Tibial nerve (tissue), 4 donors: ENCODE data around the gene RNF144B. TPM values are rescaled to one million over a fixed set of nuclear protein-coding genes. Genes with fewer than 3 reads are reported as not detected.
A peak's percentile ranks its signal among the peaks of the same experiment; 100 is the strongest.
"Not testable (repeated sequence)": the region's sequence is repeated elsewhere in the genome, so short reads cannot be mapped to it uniquely, and the experiment has no call there.

Source experiments
- DNase-seq, 2 donors: peaks; one replicate each; pipeline ENCODE4 v3.0.0-alpha.2; 2019; ENCODE audit warnings: low spot score in 2 of 2
- H3K27ac ChIP-seq, 4 donors: fragments of 200-600 bp; sonication (generic) in 3 of 4; one replicate each; pipeline ENCODE4 v1.5.1; 2017 to 2019; ENCODE audit warnings: mild to moderate bottlenecking in 1 of 4
- H3K27me3 ChIP-seq, 2 donors: fragments of 200-600 bp; sonication (generic) in 1 of 2; one replicate each; pipeline versions ENCODE4 v1.5.1 to v1.6.0; 2017 to 2019
- H3K36me3 ChIP-seq, 3 donors: fragments of 200-600 bp; sonication (generic); one replicate each; pipeline ENCODE4 v1.5.1; 2018 to 2019
- H3K4me1 ChIP-seq, 4 donors: fragments of 200-600 bp; sonication (generic) in 3 of 4; one replicate each; pipeline ENCODE4 v1.5.1; 2017 to 2019
- H3K4me3 ChIP-seq, 4 donors: fragments of 200-600 bp; sonication (generic) in 3 of 4; one replicate each; pipeline ENCODE4 v1.5.1; 2017 to 2019; ENCODE audit warnings: mild to moderate bottlenecking in 1 of 4, moderate library complexity in 1 of 4
- H3K9me3 ChIP-seq, 4 donors: fragments of 200-600 bp; sonication (generic) in 3 of 4; one replicate each; pipeline ENCODE4 v1.5.1; 2017 to 2019
- CTCF ChIP-seq, 5 experiments: fragments of 200-600 bp in 3 of 5; fragments of 450-650 bp in 2 of 5; sonication (generic) in 3 of 5; IDR thresholded peaks; one replicate each; pipeline ENCODE4 v1.5.1; 2016 to 2019; ENCODE audit warnings: antibody characterized with exemption in 5 of 5, mild to moderate bottlenecking in 3 of 5, moderate library complexity in 2 of 5
- EP300 ChIP-seq, 2 donors: sonication (generic); formaldehyde crosslinking; IDR thresholded peaks; one replicate each; pipeline ENCODE4 v1.6.1; 2017; ENCODE audit warnings: antibody characterized with exemption in 2 of 2, mild to moderate bottlenecking in 1 of 2
- POLR2A ChIP-seq, 2 donors: fragments of 450-650 bp; IDR thresholded peaks; one replicate each; pipeline ENCODE4 v1.6.1; 2017; ENCODE audit warnings: antibody characterized with exemption in 2 of 2, mild to moderate bottlenecking in 2 of 2, moderate library complexity in 2 of 2
- WGBS, 2 donors: methylation state at CpG; one replicate each; pipeline ENCODE4 v1.1.5; 2018; 5-methylcytosine and 5-hydroxymethylcytosine counted together
- total RNA-seq, 4 donors: library from RNA; depleted of rRNA; stranded (reverse); fragments of >200 nt; gene quantifications; one replicate each; pipeline ENCODE4 v1.1.0, GENCODE V29; 2016

RNF144B gene
- total RNA-seq, 4 donors from 2014 or later: 6.5 to 15.5 (median 13.6) TPM

DNA sequence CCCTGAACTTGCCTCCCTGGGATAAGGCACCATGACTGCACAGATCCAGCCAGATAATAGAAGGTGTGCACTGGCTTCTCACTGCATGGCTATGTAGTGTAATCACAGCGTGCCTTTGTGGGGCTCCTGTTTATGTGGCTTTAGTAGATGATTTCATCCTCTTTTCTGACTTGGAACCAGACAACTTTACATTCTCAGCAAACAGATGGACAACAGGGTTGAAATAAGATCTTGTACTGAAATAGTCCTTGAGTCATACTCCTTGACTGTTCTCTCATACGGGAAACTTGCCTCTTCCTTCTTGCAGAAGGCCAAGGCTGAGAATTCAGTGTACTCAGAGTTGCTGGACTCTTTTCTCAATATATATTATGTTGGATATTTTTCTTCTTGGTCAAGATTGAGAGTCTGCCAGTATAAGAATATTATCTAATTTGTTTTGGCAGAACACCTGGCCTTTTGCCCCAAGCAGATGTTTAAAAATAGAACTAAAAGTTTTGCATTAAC lies 25.0 kb upstream of the RNF144B start:
- peak overlapping the region in 1 of 4 donors; percentile 5 for H3K27ac ChIP-seq
- WGBS, 2 donors: 41 to 43% methylated on average over 2 of the region's 2 CpGs

DNA sequence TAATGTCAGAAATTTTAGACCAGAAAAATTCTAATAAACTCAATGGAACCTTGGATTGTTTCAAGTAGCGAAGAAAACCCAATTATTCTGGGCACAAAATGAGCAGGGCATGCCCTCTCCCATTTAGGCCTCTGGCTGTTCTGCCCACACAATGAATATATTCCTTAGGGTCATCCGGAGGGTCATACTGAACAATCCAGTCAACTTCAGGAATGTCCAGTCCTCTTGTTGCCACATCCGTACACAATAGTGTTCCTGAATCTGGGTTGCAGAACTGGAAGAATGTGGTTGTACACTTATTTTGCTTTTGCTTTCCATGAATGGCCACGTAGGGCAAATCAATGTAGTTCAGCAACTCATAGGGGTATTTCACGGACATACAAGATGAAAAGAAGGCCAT lies 23.4 kb upstream of the RNF144B start:
- TF ChIP-seq EP300 (IDR thresholded peaks at IDR 0.05): no peak
- no peak for TF ChIP-seq POLR2A (IDR thresholded peaks at IDR 0.05)
- TF ChIP-seq CTCF (IDR thresholded peaks at IDR 0.05): no peak
- Histone ChIP-seq H3K36me3 (no peaks in the 10 kb centered on the region), H3K27ac (no peak overlapping the region), H3K9me3 (no peaks in the 10 kb centered on the region), H3K27me3 (no peaks in the 10 kb centered on the region), H3K4me1 (peaks cover 0 to 12% (median 0%) of the 10 kb centered on the region in 4 donors), H3K4me3 (no peak overlapping the region)
- 47 to 61% methylated on average over 5 of the region's 5 CpGs for WGBS, 2 donors
- DNase-seq: no peak

More for the DNA sequence above, 25.0 kb upstream of the RNF144B start:
- TF ChIP-seq CTCF (IDR thresholded peaks at IDR 0.05) (no peak), EP300 (IDR thresholded peaks at IDR 0.05) (peak in 1 of 2 donors; percentile 27), POLR2A (IDR thresholded peaks at IDR 0.05) (no peak)
- DNase-seq: no peak
- H3K27me3 ChIP-seq: no peaks in the 10 kb centered on the region
- no peaks in the 10 kb centered on the region for H3K36me3 ChIP-seq
- H3K4me3 ChIP-seq: no peak overlapping the region
- H3K9me3 ChIP-seq: no peaks in the 10 kb centered on the region
- H3K4me1 ChIP-seq: peaks cover 0 to 12% (median 0%) of the 10 kb centered on the region in 4 donors

DNA sequence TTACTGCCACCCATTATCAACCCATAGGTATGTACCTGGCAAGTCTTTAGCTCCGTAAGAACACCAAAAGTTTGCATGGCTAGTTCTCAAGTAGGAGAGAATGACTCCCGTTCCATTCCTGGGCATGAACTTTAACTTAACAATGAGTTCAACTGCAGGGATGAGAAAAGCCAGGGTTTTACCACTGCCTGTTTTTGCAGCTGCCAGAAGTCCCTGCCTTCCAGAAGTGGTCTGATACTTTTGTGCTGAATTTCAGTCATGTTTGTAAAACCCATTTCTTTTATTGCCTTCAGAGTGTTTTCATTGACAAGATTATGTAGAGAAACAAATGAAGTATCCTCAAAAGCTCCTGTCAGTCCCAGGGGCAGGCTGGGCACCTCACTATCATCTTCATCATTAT lies 22.6 kb upstream of the RNF144B start:
- not testable (repeated sequence) for DNase-seq, H3K27me3 ChIP-seq, H3K36me3 ChIP-seq, H3K4me3 ChIP-seq, H3K9me3 ChIP-seq, H3K27ac ChIP-seq
- 86 to 92% methylated on average over 2 of the region's 2 CpGs for WGBS, 2 donors
- H3K4me1 ChIP-seq: peaks cover 0 to 12% (median 0%) of the 10 kb centered on the region in 4 donors

GRCh38 chr6:18367371-18367770 lies 19.8 kb upstream of the RNF144B start:
- whole genome bisulfite sequencing, 2 donors: 90 to 91% methylated on average over 11 of the region's 11 CpGs
- TF ChIP-seq POLR2A (IDR thresholded peaks at IDR 0.05): no peak
- TF ChIP-seq CTCF (IDR thresholded peaks at IDR 0.05): no peak
- TF ChIP-seq EP300 (IDR thresholded peaks at IDR 0.05): no peak
- DNase-seq: no peak
- Histone ChIP-seq H3K27me3 (no peaks in the 10 kb centered on the region), H3K4me3 (no peak overlapping the region), H3K36me3 (no peaks in the 10 kb centered on the region), H3K9me3 (no peaks in the 10 kb centered on the region), H3K27ac (no peak overlapping the region), H3K4me1 (peaks cover 0 to 4% (median 0%) of the 10 kb centered on the region in 4 donors)

GRCh38 chr6:18368277-18369105 lies 18.7 kb upstream of the RNF144B start:
- H3K36me3 ChIP-seq: no peaks in the 10 kb centered on the region
- no peaks in the 10 kb centered on the region for H3K4me1 ChIP-seq
- no peak for DNase-seq
- H3K9me3 ChIP-seq: no peaks in the 10 kb centered on the region
- no peak overlapping the region for H3K4me3 ChIP-seq
- no peak overlapping the region for H3K27ac ChIP-seq
- H3K27me3 ChIP-seq: no peaks in the 10 kb centered on the region
- 95 to 96% methylated on average over 23 to 25 of the region's 25 CpGs for WGBS, 2 donors
- no peak for TF ChIP-seq EP300 (IDR thresholded peaks at IDR 0.05)
- TF ChIP-seq CTCF (IDR thresholded peaks at IDR 0.05): no peak
- no peak for TF ChIP-seq POLR2A (IDR thresholded peaks at IDR 0.05)
